ENCODE measurements around the gene TPPP.
"Not testable (repeated sequence)": the region's sequence is repeated elsewhere in the genome, so short reads cannot be mapped to it uniquely, and the experiment has no call there.

GRCh38 chr5:696191-696590 lies 3.0 kb upstream of the TPPP start:
- TF ChIP-seq CTCF (IDR thresholded peaks at IDR 0.05; ENCODE audit: low read depth, low read length); EZH2phosphoT487 (IDR thresholded peaks at IDR 0.05; ENCODE audit: low read depth): not testable (repeated sequence)

Measured in OCI-LY3 (cell line).